Stomach (tissue), 4 donors: ENCODE measurements around the gene FAM120B.

ENCODE experiments used
- CTCF ChIP-seq, 7 experiments: fragments of 450-650 bp in 4 of 7; fragments of 200-600 bp in 3 of 7; sonication (generic) in 3 of 7; IDR thresholded peaks; one replicate each; pipeline ENCODE4 v1.5.1; 2016 to 2019; ENCODE audit warnings: antibody characterized with exemption in 7 of 7, control low read depth in 2 of 7, mild to moderate bottlenecking in 1 of 7
- POLR2A ChIP-seq, 4 donors: fragments of 450-650 bp; IDR thresholded peaks; one replicate each; pipeline ENCODE4 v1.6.1; 2016; ENCODE audit warnings: antibody characterized with exemption in 4 of 4, control low read depth in 2 of 4, mild to moderate bottlenecking in 1 of 4, moderate library complexity in 1 of 4
- POLR2AphosphoS5 ChIP-seq, 3 donors: sonication (generic); formaldehyde crosslinking; IDR thresholded peaks; one replicate each; pipeline ENCODE4 v1.6.1; 2016; ENCODE audit warnings: antibody characterized with exemption in 3 of 3

GRCh38 chr6:170456334-170456733, 149.8 kb downstream of the FAM120B start:
- TF ChIP-seq POLR2AphosphoS5 (IDR thresholded peaks at IDR 0.05) (no peak), CTCF (IDR thresholded peaks at IDR 0.05) (no peak), POLR2A (IDR thresholded peaks at IDR 0.05) (no peak)
